ENCODE results near the gene ACP4.

- no peak for TF ChIP-seq EZH2 (IDR thresholded peaks at IDR 0.05; ENCODE audit: insufficient read depth, poor library complexity, severe bottlenecking)
- TF ChIP-seq EZH2phosphoT487 (IDR thresholded peaks at IDR 0.05; ENCODE audit: insufficient read depth, low read depth) = no peak
Measured at GRCh38 chr19:50827476-50827875, 37.3 kb downstream of the ACP4 start.
